Activated naive CD4-positive, alpha-beta T cell treated with anti-CD3 and anti-CD28 coated beads, Interleukin-2, amount 50 U/mL, for 72 hours (primary cell): ENCODE measurements around the gene SEMA5B. TPM values are rescaled to one million over a fixed set of nuclear protein-coding genes. Genes with fewer than 3 reads are reported as not detected.

Source experiments
- ATAC-seq, 2 donors: fragments of 150-1000 bp; cut with Tn5 transposase; 2 replicates each; pipeline ENCODE4 v1.10.0; 2021; ENCODE audit warnings: mild to moderate bottlenecking in 2 of 2, moderate library complexity in 2 of 2
- DNase-seq, 2 donors: peaks; one replicate each; pipeline ENCODE4 v3.0.0; 2021 to 2022; ENCODE audit warnings: low spot score in 2 of 2
- H3K27ac Mint-ChIP-seq, 2 donors: one replicate each; pipeline ENCODE4 v1.8.0; 2022; ENCODE audit warnings: mild to moderate bottlenecking in 2 of 2, mixed read lengths in 2 of 2
- H3K36me3 Mint-ChIP-seq, 2 donors: one replicate each; pipeline ENCODE4 v1.8.0; 2022; ENCODE audit warnings: mixed read lengths in 2 of 2
- H3K9me3 Mint-ChIP-seq, 2 donors: one replicate each; pipeline ENCODE4 v1.8.0; 2022; ENCODE audit warnings: mixed read lengths in 2 of 2
- total RNA-seq, 2 donors: library from RNA; stranded (reverse); gene quantifications; one replicate each; pipeline ENCODE4 v1.2.3, GENCODE V29; 2022

SEMA5B gene
- total RNA-seq, 2 donors from 2014 or later: not detected

GRCh38 chr3:122918576-122919290, 108.8 kb downstream of the SEMA5B start:
- DNase-seq (no peak), ATAC-seq (no peak)
- no peaks in the 10 kb centered on the region for H3K9me3 Mint-ChIP-seq
- no peaks in the 10 kb centered on the region for H3K36me3 Mint-ChIP-seq
- no peak overlapping the region for H3K27ac Mint-ChIP-seq

DNA sequence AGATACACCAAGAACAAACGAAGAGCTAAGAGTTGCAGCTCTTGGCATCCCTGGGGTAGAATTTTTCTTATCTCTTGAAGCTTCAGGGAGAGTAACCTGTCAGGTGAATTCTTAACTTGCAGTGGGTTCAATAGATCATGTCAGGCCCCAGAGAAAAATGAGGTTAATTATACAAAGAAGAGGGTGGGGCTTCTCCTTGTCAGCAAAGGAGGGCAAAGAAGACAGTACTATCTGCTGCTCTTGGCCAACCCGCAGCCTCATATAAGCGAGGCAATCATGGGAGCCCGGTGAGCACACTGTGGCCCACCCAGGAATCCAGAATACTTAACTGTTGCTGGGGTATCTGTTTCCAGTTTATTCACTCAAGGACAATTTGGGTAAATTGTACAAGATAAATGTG, 110.2 kb downstream of the SEMA5B start:
- Mint-ChIP-seq H3K27ac (no peak overlapping the region), H3K36me3 (no peaks in the 10 kb centered on the region), H3K9me3 (no peaks in the 10 kb centered on the region)
- DNase-seq (no peak), ATAC-seq (no peak)

GRCh38 chr3:122916580-122916979, 111.0 kb downstream of the SEMA5B start:
- ATAC-seq (no peak), DNase-seq (no peak)
- Mint-ChIP-seq H3K9me3 (no peaks in the 10 kb centered on the region), H3K27ac (no peak overlapping the region), H3K36me3 (no peaks in the 10 kb centered on the region)

DNA sequence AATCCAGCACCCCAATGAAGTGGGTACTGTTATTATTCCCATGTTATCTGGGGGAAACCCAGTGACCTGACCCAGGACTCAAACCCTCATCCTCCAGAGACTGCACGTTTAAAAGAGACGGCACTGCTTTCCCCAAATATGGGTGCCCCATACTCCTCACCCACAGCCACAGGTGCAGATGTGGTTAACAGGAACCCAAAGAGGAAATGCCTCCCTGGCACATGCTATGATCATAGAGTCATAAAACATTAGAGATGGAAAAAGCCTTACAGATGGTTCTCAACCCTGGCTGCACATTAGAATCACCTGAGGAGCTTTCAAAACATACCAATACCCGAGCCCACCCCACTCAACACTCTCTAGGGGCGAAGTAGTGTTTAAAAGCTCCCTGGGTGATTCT, 111.5 kb downstream of the SEMA5B start:
- no peak overlapping the region for H3K27ac Mint-ChIP-seq
- no peaks in the 10 kb centered on the region for H3K9me3 Mint-ChIP-seq
- DNase-seq (no peak), ATAC-seq (no peak)
- H3K36me3 Mint-ChIP-seq: no peaks in the 10 kb centered on the region

DNA sequence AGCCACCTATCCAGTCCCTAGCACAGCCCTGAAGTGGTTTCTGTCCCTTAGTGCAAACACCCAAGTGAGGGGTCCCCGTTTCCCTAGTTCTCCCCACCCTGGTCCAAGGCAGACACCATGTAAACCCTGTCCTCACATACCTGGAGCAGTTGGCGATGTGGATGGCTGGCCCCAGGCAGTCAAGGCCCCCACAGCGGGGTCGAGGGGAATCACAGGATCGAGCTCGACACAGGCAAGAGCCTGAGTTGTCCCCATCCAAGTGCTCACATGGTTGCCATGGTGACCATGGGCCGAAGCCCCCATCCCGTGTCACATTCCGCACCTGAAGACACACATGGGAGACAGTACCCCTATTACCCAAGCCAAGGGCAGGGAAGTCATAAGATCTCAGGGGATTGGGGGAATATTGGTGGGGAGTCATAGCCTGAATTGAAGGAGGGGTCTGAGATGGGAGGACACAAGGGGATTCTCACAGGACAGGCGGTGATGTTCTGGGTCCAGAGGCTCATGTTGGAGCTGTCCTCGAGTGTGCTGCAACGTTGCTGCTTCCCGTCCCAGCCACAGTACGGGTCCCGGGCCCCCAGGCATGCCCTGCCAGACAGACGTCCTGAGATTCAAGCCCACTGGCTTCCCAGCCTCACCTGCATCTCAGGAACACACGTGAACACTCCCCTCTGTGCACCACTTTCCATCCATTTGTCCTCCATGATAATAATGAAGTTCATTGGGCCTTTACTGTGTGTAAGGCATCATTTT, 112.1 kb downstream of the SEMA5B start:
- Mint-ChIP-seq H3K27ac (no peak overlapping the region), H3K9me3 (no peaks in the 10 kb centered on the region), H3K36me3 (no peaks in the 10 kb centered on the region)
- no peak for ATAC-seq
- DNase-seq: no peak

GRCh38 chr3:122913539-122914100, 113.9 kb downstream of the SEMA5B start:
- Mint-ChIP-seq H3K36me3 (no peaks in the 10 kb centered on the region), H3K27ac (no peak overlapping the region), H3K9me3 (no peaks in the 10 kb centered on the region)
- no peak for DNase-seq
- ATAC-seq: no peak

DNA sequence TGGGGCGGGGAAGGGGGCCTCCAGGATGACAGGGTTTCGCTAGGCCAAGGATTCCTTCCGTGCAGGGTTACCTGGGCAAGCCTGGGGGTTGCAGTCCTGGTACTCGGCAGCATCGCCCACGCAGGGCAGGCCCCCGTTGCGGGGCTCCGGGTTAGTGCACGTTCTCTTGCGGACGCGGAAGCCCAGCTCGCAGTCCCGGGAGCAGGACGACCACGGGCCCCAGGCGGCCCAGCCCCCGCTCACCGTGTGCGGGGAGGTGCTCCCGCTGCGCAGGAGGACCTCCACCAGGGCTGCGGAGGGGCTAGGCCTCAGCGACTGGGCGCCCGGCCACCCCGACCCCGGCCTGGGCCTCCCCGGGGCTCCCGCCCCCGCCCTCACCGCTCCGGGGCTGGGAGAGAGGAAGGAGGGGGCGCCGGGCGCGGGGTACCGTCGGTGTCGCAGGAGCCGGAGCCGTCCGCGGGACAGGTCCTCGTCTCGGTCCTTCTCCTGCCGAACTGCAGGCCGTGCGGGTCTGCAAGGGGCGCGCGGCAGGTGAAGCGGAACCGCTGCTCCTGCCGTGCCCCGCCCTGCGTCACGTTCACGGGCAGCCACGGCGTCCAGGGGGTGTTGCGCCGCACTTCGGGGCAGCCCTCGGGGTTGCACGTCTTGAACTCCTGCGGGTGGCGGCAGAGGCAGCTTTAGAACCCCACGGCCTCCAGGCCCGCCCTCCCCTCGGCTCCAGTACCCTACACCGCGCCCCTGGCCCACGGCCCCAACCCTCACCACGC, 114.6 kb downstream of the SEMA5B start:
- no peak for DNase-seq
- Mint-ChIP-seq H3K9me3 (no peaks in the 10 kb centered on the region), H3K36me3 (no peaks in the 10 kb centered on the region), H3K27ac (no peak overlapping the region)
- no peak for ATAC-seq

DNA sequence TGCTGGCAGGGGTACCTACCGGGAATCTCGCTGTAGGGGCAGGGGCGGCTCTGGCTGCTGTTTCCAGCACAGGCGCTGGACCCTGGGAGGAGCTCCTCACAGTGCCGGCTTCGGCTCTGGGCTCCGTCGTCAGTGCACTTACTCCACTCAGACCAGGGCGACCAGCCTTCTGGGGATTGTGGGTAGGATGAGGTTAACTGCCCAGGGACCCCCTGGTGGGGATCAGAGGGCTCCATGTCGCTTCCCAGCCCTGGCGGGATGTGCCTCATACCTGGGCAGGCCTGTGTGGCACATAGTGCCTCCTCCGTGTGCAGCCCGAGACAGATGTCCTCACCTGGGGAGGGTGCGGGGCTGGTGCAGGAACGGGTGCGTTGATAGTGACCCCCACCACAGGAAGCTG, 115.7 kb downstream of the SEMA5B start:
- Mint-ChIP-seq H3K9me3 (no peaks in the 10 kb centered on the region), H3K27ac (no peak overlapping the region), H3K36me3 (no peaks in the 10 kb centered on the region)
- DNase-seq (no peak), ATAC-seq (no peak)

DNA sequence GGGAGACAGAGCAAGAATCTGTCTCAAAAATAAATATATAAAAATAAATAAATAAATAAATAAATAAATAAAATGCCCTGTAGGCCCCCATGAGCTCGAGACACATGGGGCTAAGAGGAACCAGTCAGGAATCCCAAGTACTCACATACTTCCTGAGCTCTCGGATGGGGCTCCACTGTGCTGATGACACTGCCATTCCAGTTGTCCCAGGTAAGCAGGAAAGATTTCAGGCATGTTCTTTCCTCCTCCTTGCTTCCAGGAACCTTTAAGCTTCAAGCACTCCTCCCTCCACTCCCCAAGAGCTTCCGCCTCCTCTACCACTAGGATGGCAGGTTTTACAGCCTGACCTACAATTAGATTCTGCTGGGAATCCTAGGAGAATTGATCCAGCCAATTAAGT, 119.3 kb downstream of the SEMA5B start:
- no peak for DNase-seq
- H3K9me3 Mint-ChIP-seq: peaks cover 0 to 10% of the 10 kb centered on the region in 2 donors
- no peak for ATAC-seq
- H3K27ac Mint-ChIP-seq: no peak overlapping the region
- H3K36me3 Mint-ChIP-seq: peaks cover 0 to 5% of the 10 kb centered on the region in 2 donors

DNA sequence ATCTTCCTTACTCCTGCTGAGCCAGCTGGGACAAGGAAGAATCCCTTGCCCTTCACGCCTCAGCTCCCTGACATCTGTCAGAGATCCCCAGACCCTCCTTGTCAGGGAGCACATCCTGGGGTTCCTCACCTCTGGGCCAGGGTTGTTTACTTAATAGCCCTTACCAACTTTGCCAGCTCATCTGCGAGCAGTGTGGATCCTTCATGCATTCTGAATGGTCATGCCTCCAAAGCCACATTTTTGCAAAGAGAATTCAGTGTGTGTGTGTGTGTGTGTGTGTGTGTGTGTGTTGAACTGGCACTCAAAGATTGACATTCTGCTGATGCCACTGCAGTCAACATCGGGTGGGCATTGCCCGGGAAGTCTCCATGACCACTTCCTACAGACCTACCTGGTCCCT, 120.1 kb downstream of the SEMA5B start:
- Mint-ChIP-seq H3K27ac (no peak overlapping the region), H3K36me3 (peaks cover 0 to 5% of the 10 kb centered on the region in 2 donors), H3K9me3 (peaks cover 0 to 10% of the 10 kb centered on the region in 2 donors)
- DNase-seq (no peak), ATAC-seq (no peak)

DNA sequence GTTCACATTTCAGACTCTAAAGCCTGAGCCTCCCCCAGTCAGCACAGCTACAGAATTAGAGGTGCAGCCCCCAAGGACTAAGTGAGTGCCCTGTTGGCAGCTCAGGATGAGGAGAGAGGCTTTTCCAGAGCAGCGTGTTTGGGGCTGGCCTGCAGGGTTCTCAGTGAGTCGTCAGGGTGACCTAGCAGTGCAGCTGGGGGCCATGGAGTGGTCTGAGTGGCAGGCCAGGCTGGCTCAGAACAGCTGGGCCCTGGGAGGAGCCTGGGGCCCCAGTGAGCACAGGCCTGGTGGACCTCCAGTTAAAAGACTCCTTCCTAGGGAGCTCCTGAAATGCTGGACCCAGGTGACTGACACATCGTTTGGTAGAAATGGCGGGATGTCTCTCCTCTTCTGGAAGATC, 124.4 kb downstream of the SEMA5B start:
- ATAC-seq (no peak), DNase-seq (no peak)
- Mint-ChIP-seq H3K36me3 (peaks cover 0 to 5% of the 10 kb centered on the region in 2 donors), H3K9me3 (peaks cover 0 to 10% of the 10 kb centered on the region in 2 donors), H3K27ac (no peak overlapping the region)

DNA sequence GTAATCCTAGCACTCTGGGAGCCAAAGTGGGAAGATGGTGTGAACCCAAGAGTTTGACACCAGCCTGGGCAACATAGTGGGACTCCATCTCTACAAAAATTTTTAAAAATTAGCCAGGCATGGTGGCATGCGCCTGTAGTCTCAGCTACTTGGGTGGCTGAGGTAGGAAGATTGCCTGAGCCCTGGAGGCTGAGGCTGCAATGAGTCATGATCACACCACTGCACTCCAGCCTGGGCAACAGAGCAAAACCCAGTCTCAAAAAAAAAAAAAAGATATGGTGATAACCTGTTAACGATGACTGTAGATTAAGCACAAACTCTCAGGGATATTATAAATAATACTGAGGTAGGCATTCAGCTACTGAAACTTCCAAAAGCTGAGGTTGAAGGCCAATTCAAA, 125.2 kb downstream of the SEMA5B start:
- ATAC-seq (no peak), DNase-seq (no peak)
- Mint-ChIP-seq H3K9me3 (peaks cover 0 to 10% of the 10 kb centered on the region in 2 donors), H3K36me3 (peaks cover 0 to 5% of the 10 kb centered on the region in 2 donors), H3K27ac (no peak overlapping the region)

DNA sequence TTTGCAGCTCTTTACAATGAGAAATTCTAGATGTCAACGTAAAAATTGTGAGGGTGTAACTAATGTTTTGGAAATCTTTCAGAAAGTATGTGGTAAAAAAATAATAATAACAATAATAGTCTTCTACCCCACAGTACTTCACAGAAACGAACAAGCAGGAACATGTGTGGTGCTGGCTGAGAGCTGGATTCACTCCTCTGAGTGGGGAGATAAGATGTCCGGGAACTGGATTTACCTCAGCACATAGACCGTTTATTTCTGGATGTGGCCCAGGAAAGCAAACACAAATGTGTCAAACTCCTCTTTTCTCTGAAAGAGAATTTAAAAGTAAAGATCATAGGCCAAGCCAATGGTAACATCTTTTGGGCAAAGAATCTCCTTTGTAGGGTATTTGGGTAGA, 129.3 kb downstream of the SEMA5B start:
- H3K36me3 Mint-ChIP-seq: no peaks in the 10 kb centered on the region
- ATAC-seq (no peak), DNase-seq (no peak)
- H3K27ac Mint-ChIP-seq: no peak overlapping the region
- no peaks in the 10 kb centered on the region for H3K9me3 Mint-ChIP-seq

DNA sequence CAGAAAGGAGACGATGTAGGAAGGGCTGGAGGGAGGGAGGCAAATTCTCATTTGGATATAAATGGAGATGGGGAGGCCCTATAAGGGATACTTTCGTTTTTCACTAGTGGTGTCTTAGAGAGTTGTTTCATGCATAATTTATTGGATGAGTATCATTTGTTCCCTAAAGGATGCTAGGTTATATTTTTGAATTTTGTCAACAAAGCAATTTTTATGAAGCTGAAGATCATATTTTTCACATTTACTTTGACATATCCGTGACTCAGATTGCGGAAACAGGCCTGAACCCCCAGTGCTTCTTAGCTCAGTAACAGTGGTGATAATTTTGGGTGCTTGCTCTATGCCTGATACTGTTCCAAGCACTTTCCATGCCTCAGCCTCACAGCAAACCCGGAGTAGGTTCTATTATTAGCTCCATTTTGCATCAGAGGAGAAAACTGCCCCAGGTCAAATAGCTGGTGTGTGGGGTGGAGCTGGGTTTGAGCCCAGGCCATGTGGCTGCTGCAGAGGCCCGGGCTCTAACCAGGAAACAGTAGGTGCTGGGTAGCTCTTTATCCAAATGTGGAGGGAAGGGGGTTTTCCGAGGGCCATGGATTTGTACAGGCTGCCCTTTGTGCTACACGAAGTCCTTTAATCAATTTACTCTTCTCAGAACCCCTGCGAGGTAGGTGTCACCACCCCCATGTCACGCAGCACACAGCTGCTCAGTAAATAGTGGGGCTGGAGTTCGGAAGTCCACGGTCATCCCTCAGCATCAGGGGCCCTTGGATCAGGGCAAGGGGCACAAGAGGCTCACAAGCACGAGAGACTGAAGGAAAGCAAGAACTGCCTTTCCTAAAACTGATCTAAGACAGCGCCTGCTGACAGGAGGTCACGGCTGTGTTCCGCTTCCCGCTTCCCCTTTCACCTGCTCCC, 133.6 kb downstream of the SEMA5B start:
- no peak for DNase-seq
- Mint-ChIP-seq H3K9me3 (no peaks in the 10 kb centered on the region), H3K27ac (peak overlapping the region; percentile 2 to 26), H3K36me3 (no peaks in the 10 kb centered on the region)
- ATAC-seq: no peak

DNA sequence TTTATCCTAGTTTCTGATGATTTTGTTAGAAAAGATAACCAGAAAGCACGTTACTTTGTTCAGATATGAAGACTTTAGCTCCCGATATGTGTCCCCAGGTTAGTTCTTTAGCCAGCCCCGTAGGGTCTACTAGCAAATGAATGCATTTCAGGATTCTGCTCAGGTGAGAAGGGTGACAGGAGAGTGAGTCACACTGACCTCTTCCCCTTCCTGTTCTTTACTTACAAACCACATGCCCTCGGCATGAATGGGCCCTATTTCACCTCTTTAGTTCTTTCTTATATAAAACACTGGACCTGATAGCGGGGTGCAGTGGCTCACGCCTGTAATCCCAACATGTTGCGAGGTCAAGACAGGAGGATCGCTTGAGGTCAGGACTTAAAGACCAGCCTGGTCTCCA, 134.3 kb downstream of the SEMA5B start:
- peak overlapping the region in 1 of 2 donors; percentile 2 for H3K27ac Mint-ChIP-seq
- no peak for DNase-seq
- no peaks in the 10 kb centered on the region for H3K9me3 Mint-ChIP-seq
- no peaks in the 10 kb centered on the region for H3K36me3 Mint-ChIP-seq
- peak; percentile 89 to 95 for ATAC-seq
